ENCODE results near the gene GPRIN3.
"Not testable (repeated sequence)": the region's sequence is repeated elsewhere in the genome, so short reads cannot be mapped to it uniquely, and the experiment has no call there.

GPRIN3 gene

DNA sequence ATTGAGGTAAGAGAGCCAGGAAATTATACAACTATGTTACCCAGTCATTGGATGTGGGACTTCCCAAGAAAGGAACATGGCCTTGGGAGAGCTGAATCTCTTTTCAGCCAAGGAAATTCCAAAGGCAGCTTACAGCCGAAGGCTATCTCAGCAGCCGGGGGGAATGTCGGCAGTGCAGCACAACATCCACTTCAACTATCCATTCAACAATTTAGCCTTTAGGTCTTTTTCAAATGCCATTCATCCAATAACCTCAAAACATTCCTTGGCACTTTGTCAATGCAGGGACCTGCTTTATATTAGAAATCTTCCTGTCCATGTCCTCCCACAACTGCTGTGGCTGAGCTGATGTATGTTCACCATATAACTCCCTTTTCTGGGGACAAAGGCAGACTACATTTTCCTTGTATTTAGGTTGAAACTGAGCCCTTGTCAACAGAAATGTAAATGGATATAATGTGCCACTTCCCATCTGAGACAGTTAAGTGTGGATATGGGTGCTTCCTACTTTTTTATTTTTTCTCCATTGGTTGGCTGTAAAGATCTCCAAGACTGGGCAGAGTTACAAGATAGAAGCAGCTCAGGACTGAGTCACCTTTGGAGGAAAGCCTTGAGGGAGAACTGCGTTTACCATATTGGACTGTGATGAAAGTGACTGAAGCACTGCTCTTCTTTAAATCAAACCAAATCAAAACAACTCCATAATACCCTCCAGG lies 94.8 kb downstream of the GPRIN3 start:
- no peak for DNase-seq

DNA sequence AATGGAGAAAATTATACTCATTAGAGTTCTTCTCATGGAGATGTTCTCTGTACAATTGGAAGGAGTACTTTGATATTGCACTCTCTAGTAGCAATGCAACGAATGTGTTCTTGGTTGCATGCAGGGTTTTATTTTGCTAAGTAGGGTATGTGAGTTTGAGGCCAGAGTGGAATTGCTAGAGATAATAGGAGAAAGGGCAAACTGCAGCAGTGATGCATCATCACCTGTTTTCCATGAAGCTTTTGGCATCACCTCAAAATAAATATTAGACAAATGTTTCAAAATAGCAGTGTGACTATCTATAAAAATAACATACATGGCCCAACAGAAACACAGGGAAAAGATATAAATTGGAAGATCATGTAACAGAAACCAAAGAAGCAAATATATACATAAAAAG lies 103.0 kb downstream of the GPRIN3 start:
- DNase-seq = peak; percentile 56

DNA sequence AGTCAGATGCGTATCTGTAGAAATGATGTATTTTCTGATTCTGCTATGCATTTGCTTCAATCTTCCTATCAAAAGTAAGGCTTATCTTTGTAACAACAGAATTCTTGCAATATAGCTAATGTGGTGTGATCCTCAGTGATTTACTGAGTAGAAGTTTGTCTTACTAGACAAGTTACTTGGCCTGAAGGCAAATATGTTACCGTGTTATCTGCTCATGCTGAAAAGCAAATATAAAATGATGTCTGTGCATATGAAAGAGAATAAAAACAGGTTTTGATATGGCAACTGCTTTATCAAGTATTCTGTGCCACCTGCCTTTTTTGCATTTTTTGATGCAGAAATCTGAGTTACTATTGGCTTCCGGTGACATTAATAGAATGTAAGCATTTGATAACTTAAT lies 103.7 kb downstream of the GPRIN3 start:
- no peak for DNase-seq

- not testable (repeated sequence) for DNase-seq
Measured at GRCh38 chr4:89199394-89199793, 108.2 kb downstream of the GPRIN3 start.

DNA sequence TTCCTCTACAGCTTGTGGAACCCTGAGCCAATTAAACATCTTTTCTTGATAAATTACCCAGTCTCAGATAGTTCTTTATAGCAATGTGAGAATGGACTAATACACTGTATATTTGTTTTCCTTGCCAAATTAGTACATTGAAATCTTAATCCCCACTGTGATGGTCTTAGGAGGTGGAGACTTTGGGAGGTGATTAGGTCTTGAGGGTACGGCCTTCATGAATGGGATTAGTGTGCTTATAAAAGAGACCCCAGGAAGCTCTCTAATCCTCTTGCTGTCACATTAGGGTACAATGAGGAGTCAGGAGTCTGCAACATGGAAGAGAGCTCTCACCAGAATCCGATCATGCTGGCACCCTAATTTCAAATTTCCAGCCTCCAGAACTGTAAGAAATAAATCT lies 109.7 kb downstream of the GPRIN3 start:
- DNase-seq = no peak

DNA sequence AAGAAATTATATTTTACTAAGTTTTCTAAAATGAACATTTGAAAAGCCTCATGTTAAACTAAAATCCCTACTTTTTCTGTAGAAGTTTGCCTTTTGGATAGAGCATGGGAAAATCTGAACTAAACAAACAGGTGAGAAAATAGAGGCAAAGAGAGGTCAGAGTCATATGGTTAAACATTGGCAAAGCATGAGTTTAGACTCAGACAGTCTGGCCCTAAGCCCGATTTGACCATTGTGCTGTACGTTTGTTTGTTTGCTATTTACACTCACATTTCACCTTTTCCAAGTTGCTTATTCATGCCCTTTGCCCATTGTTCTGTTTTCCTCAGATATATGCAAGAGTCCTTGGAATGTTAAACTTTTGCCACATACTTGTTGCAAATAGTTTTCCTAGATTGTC lies 110.9 kb downstream of the GPRIN3 start:
- DNase-seq = no peak

DNA sequence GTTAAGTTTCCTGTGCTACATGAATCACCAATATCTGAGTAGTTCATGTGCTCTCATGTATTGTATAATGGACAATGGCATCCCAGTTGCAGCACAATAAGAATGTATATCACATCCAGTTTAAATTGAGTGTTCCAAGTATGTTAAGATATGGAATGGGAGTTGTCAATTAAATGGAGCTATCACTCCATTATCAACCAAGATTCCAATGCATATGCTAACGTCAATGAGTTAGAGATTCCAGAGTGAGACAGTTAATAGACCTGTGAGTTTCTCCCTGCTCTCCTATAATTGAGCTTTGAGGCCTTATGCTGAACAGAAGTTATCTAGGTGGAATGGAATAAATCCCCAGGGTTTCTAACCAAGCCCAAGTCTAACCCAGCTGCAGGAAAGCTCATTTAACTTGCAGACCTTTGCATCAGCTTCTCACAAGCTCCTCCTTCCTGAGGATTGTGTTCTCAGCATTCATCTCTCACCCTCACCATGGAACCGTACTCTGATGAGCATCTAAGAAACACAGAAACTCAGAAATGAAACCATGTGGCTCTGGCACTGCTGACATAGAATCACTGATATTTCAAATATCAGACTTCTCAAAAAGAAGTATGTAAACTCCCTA lies 111.4 kb downstream of the GPRIN3 start:
- no peak for DNase-seq

DNA sequence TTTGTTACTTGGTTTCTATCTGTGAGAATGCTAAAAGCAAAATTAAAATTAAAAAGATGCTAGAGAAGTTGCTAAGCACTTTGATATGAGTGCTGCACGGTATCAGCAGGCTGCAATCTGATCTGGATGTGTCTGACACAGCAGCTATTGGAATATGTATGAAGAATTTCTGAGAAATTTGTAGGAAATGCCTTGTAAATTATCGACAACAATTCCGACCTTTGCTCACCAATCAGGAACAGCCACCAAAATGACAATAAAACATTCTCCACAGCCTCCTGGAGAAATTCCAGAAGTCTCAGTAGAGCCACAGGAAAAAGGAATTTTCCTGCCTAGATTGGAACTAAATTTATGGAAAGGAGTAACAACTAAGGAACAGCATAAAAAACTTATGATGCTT lies 113.8 kb downstream of the GPRIN3 start:
- DNase-seq = no peak

Measured in NCI-H2029 treated with DMSO at 0.1 percent for 48 hours (cell line).